H9 (cell line): ENCODE results near the gene HERC6. TPM values are rescaled to one million over a fixed set of nuclear protein-coding genes. Genes with fewer than 3 reads are reported as not detected.

Experiments
- DNase-seq: peaks from one replicate; pipeline ENCODE4 v3.0.0-alpha.2; 2017
- H2AFZ ChIP-seq: one replicate; pipeline ENCODE4 v1.6.1; 2013; ENCODE audit warnings: mild to moderate bottlenecking, low read length, control low read depth, moderate library complexity
- H2AK5ac ChIP-seq: 2 replicates; pipeline ENCODE4 v1.6.1; 2013; ENCODE audit warnings: low read length, control low read depth, mixed read lengths; ENCODE audit not compliant: insufficient read length
- H2BK120ac ChIP-seq: one replicate; pipeline ENCODE4 v1.6.1; 2013; ENCODE audit warnings: low read depth, mild to moderate bottlenecking, low read length, control low read depth, inconsistent platforms; ENCODE audit not compliant: poor library complexity, severe bottlenecking
- H2BK12ac ChIP-seq: 2 replicates; pipeline ENCODE4 v1.6.1; 2013; ENCODE audit warnings: low read length, control low read depth, mixed read lengths, low read depth; ENCODE audit not compliant: insufficient read length
- H2BK15ac ChIP-seq: 2 replicates; pipeline ENCODE4 v1.6.1; 2013; ENCODE audit warnings: low read depth, low read length, control low read depth
- H2BK20ac ChIP-seq: one replicate; pipeline ENCODE4 v1.6.1; 2013; ENCODE audit warnings: low read depth, mild to moderate bottlenecking, low read length, control low read depth, inconsistent platforms; ENCODE audit not compliant: poor library complexity, severe bottlenecking
- H2BK5ac ChIP-seq: 2 replicates; pipeline ENCODE4 v1.6.1; 2013; ENCODE audit warnings: low read length, control low read depth, mixed read lengths; ENCODE audit not compliant: insufficient read length
- H3K14ac ChIP-seq: 2 replicates; pipeline ENCODE4 v1.6.1; 2013; ENCODE audit warnings: low read length, control low read depth; ENCODE audit not compliant: insufficient read depth
- H3K18ac ChIP-seq: 2 replicates; pipeline ENCODE4 v1.6.1; 2013; ENCODE audit warnings: low read depth, mild to moderate bottlenecking, mixed read lengths, low read length, control low read depth; ENCODE audit not compliant: insufficient read length
- H3K23ac ChIP-seq: 2 replicates; pipeline ENCODE4 v1.6.1; 2013; ENCODE audit warnings: low read length, control low read depth, mixed read lengths, low read depth; ENCODE audit not compliant: insufficient read length
- H3K23me2 ChIP-seq: 2 replicates; pipeline ENCODE4 v1.6.1; 2013; ENCODE audit warnings: low read depth, mild to moderate bottlenecking, mixed read lengths, low read length, control low read depth; ENCODE audit not compliant: insufficient read length, poor library complexity, severe bottlenecking
- H3K27ac ChIP-seq: 2 replicates; pipeline ENCODE4 v1.5.1; 2013; ENCODE audit warnings: low read length, control low read depth, mixed read lengths, low read depth; ENCODE audit not compliant: insufficient read length
- H3K27me3 ChIP-seq: 2 replicates; pipeline ENCODE4 v1.6.1; 2013; ENCODE audit warnings: low read length, control low read depth, inconsistent platforms; ENCODE audit not compliant: insufficient read depth
- H3K4ac ChIP-seq: 2 replicates; pipeline ENCODE4 v1.6.1; 2013; ENCODE audit warnings: low read depth, mild to moderate bottlenecking, control low read depth, inconsistent platforms, low read length, moderate library complexity
- H3K4me1 ChIP-seq: 2 replicates; pipeline ENCODE4 v1.6.1; 2013; ENCODE audit warnings: low read length, control low read depth, inconsistent platforms; ENCODE audit not compliant: insufficient read depth
- H3K4me2 ChIP-seq: 2 replicates; pipeline ENCODE4 v1.6.1; 2013; ENCODE audit warnings: low read length, control low read depth, mixed read lengths; ENCODE audit not compliant: insufficient read length, insufficient read depth
- H3K56ac ChIP-seq: 2 replicates; pipeline ENCODE4 v1.6.1; 2013; ENCODE audit warnings: low read depth, mild to moderate bottlenecking, mixed read lengths, low read length, control low read depth; ENCODE audit not compliant: insufficient read length
- H3K79me1 ChIP-seq: 2 replicates; pipeline ENCODE4 v1.6.1; 2013; ENCODE audit warnings: low read depth, mild to moderate bottlenecking, moderate library complexity, low read length, control low read depth, inconsistent platforms; ENCODE audit not compliant: insufficient read depth, poor library complexity, severe bottlenecking
- H3K79me2 ChIP-seq: 2 replicates; pipeline ENCODE4 v1.6.1; 2013; ENCODE audit warnings: low read length, control low read depth, inconsistent platforms; ENCODE audit not compliant: insufficient read depth
- H3K9ac ChIP-seq: 2 replicates; pipeline ENCODE4 v1.6.1; 2013; ENCODE audit warnings: low read length, control low read depth, mixed read lengths; ENCODE audit not compliant: insufficient read length; ENCODE audit errors: extremely low read depth
- H3K9me3 ChIP-seq: one replicate; pipeline ENCODE4 v1.6.1; 2013; ENCODE audit warnings: low read depth, low read length, inconsistent platforms; ENCODE audit not compliant: control insufficient read depth
- H3T11ph ChIP-seq: one replicate; pipeline ENCODE4 v1.6.1; 2013; ENCODE audit warnings: mild to moderate bottlenecking, low read length, control low read depth, inconsistent platforms
- H4K20me1 ChIP-seq: one replicate; pipeline ENCODE4 v1.6.1; 2013; ENCODE audit not compliant: control insufficient read depth, insufficient read length, insufficient read depth
- H4K5ac ChIP-seq: 2 replicates; pipeline ENCODE4 v1.6.1; 2013; ENCODE audit warnings: low read depth, mild to moderate bottlenecking, mixed read lengths, low read length, control low read depth; ENCODE audit not compliant: insufficient read length
- H4K8ac ChIP-seq: replicated peaks from 2 replicates; pipeline ENCODE4 v1.6.1; 2013; ENCODE audit warnings: low read length, control low read depth, mixed read lengths, low read depth; ENCODE audit not compliant: insufficient read length
- H4K91ac ChIP-seq: 2 replicates; pipeline ENCODE4 v1.6.1; 2013; ENCODE audit warnings: low read depth, mild to moderate bottlenecking, moderate library complexity, mixed read lengths, low read length, control low read depth; ENCODE audit not compliant: insufficient read length
- H3K27ac Mint-ChIP-seq, 3 experiments: 2 replicates in 2 of 3; 3 replicates in 1 of 3; pipeline ENCODE4 v1.8.0; 2020 to 2021; ENCODE audit warnings: mixed read lengths in 3 of 3, mild to moderate bottlenecking in 1 of 3, moderate library complexity in 1 of 3
- H3K27me3 Mint-ChIP-seq: 2 replicates; pipeline ENCODE4 v1.8.0; 2021; ENCODE audit warnings: low read depth, mild to moderate bottlenecking, moderate library complexity, mixed read lengths
- H3K36me3 Mint-ChIP-seq, 3 experiments: 2 replicates in 2 of 3; 3 replicates in 1 of 3; pipeline ENCODE4 v1.8.0; 2020 to 2021; ENCODE audit warnings: low read depth in 3 of 3, mixed read lengths in 3 of 3; ENCODE audit not compliant: insufficient read depth in 1 of 3
- H3K4me1 Mint-ChIP-seq, 2 experiments: 2 replicates each; pipeline ENCODE4 v1.8.0; 2020; ENCODE audit warnings: mixed read lengths in 2 of 2
- H3K4me3 Mint-ChIP-seq, 2 experiments: 2 replicates in 1 of 2; 3 replicates in 1 of 2; pipeline ENCODE4 v1.8.0; 2020 to 2021; ENCODE audit warnings: mild to moderate bottlenecking in 2 of 2, mixed read lengths in 2 of 2, moderate library complexity in 1 of 2
- H3K9me3 Mint-ChIP-seq, 2 experiments: 2 replicates in 1 of 2; 3 replicates in 1 of 2; pipeline ENCODE4 v1.8.0; 2020; ENCODE audit warnings: mild to moderate bottlenecking in 2 of 2, mixed read lengths in 2 of 2, moderate library complexity in 1 of 2
- WGBS: extraction: QIAGEN DNeasy Blood & Tissue Kit; methylation state at CpG from one replicate; pipeline ENCODE4 v1.1.7; 2013; ENCODE audit warnings: missing lambda C conversion rate, low lambda C conversion rate, mixed read lengths; ENCODE audit not compliant: insufficient read length; ENCODE audit errors: extremely low coverage; 5-methylcytosine and 5-hydroxymethylcytosine counted together
- total RNA-seq: library from RNA; stranded (reverse); gene quantifications from 2 replicates; pipeline ENCODE4 v1.2.1, GENCODE V29; 2021
- TF ChIP-seq, protein P1 (sequence below): fragments of 200-600 bp; sonication (generic); conservative IDR thresholded peaks from 3 replicates; pipeline ENCODE4 v1.8.0; 2021; ENCODE audit warnings: antibody characterized with exemption, mild to moderate bottlenecking

HERC6 gene
- total RNA-seq, 1 experiment from 2014 or later: 8.2 TPM

DNA sequence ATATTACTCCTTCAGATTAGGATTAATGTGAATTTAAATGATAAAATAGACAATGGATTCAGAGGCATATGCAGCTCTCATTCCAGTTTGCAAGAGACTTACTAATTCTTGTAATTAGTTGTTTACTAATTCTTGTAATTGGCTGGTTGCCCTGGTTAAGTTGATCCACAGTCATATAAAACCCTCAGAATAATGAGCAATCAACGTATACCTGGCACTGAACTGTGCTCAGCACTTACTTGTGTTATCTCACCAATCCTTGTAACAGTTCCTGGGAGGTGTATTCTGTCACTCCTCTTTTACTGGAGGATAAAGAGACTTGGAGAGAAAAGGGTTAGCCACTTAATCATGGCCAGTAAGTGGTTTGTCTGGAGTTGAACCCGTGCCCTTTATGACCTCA lies 88.7 kb downstream of the HERC6 start:
- H4K8ac ChIP-seq: no peak overlapping the region
- H3T11ph ChIP-seq: no peak overlapping the region
- no peak overlapping the region for H3K9ac ChIP-seq
- no peak overlapping the region for H2BK120ac ChIP-seq
- TF ChIP-seq, protein P1, sequence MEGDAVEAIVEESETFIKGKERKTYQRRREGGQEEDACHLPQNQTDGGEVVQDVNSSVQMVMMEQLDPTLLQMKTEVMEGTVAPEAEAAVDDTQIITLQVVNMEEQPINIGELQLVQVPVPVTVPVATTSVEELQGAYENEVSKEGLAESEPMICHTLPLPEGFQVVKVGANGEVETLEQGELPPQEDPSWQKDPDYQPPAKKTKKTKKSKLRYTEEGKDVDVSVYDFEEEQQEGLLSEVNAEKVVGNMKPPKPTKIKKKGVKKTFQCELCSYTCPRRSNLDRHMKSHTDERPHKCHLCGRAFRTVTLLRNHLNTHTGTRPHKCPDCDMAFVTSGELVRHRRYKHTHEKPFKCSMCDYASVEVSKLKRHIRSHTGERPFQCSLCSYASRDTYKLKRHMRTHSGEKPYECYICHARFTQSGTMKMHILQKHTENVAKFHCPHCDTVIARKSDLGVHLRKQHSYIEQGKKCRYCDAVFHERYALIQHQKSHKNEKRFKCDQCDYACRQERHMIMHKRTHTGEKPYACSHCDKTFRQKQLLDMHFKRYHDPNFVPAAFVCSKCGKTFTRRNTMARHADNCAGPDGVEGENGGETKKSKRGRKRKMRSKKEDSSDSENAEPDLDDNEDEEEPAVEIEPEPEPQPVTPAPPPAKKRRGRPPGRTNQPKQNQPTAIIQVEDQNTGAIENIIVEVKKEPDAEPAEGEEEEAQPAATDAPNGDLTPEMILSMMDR: no peak
- Mint-ChIP-seq H3K36me3 (peaks cover 9 to 18% (median 12%) of the 10 kb centered on the region in 3 experiments; a peak in 6 of 7 replicates), H3K9me3 (no peaks in the 10 kb centered on the region; a peak in 1 of 5 replicates), H3K4me3 (no peak overlapping the region), H3K27ac (no peak overlapping the region), H3K4me1 (peaks cover 5 to 6% of the 10 kb centered on the region in 2 experiments), H3K27me3 (no peaks in the 10 kb centered on the region)
- H3K9me3 ChIP-seq: no peaks in the 10 kb centered on the region
- H2BK12ac ChIP-seq: no peak overlapping the region
- H3K27ac ChIP-seq: no peak overlapping the region
- no peak overlapping the region for H2AFZ ChIP-seq
- no peak overlapping the region for H3K14ac ChIP-seq
- H4K91ac ChIP-seq: no peak overlapping the region
- no peak overlapping the region for H3K18ac ChIP-seq
- no peaks in the 10 kb centered on the region for H4K20me1 ChIP-seq
- no peak overlapping the region for H2AK5ac ChIP-seq
- no peak overlapping the region for H3K4me2 ChIP-seq
- no peaks in the 10 kb centered on the region for H3K23me2 ChIP-seq
- no peak overlapping the region for H3K4ac ChIP-seq
- no peak overlapping the region for H2BK5ac ChIP-seq
- no CpG with 5 or more reads among the region's 2 CpGs for WGBS
- no peak overlapping the region for H3K56ac ChIP-seq
- no peaks in the 10 kb centered on the region for H3K79me1 ChIP-seq
- H2BK15ac ChIP-seq: no peak overlapping the region
- no peak overlapping the region for H4K5ac ChIP-seq
- H3K4me1 ChIP-seq: no peaks in the 10 kb centered on the region; the same call in 1 of the 2 replicates
- H3K79me2 ChIP-seq: no peaks in the 10 kb centered on the region
- no peaks in the 10 kb centered on the region for H3K27me3 ChIP-seq
- no peak overlapping the region for H2BK20ac ChIP-seq
- DNase-seq: no peak
- H3K23ac ChIP-seq: no peak overlapping the region
